Ovary (tissue), 9 donors: ENCODE data around the gene ANKRD6. TPM values are rescaled to one million over a fixed set of nuclear protein-coding genes. Genes with fewer than 3 reads are reported as not detected.

Experiments
- DNase-seq, 5 donors: peaks; one replicate each; pipeline ENCODE4 v3.0.0-alpha.2; 2019 to 2020
- H3K27ac ChIP-seq, 2 donors: fragments of 200-600 bp; one replicate each; pipeline versions ENCODE4 v1.5.1 to v1.8.0; 2019 to 2022
- H3K27me3 ChIP-seq: fragments of 200-600 bp; one replicate; pipeline ENCODE4 v1.8.0; 2022
- H3K36me3 ChIP-seq: fragments of 200-600 bp; sonication (generic); one replicate; pipeline ENCODE4 v1.5.1; 2019
- H3K4me1 ChIP-seq: one replicate; pipeline ENCODE4 v1.8.1; 2013; ENCODE audit warnings: mild to moderate bottlenecking, moderate library complexity; ENCODE audit not compliant: insufficient read depth
- H3K4me3 ChIP-seq: fragments of 200-600 bp; sonication (generic); one replicate; pipeline ENCODE4 v1.5.1; 2017
- H3K9me3 ChIP-seq, 2 donors: fragments of 200-600 bp in 1 of 2; sonication (generic) in 1 of 2; one replicate each; pipeline versions ENCODE4 v1.5.1 to v1.8.1; 2013 to 2019; ENCODE audit warnings: mild to moderate bottlenecking in 1 of 2, moderate library complexity in 1 of 2
- CTCF ChIP-seq, 3 donors: fragments of 450-650 bp in 2 of 3; fragments of 200-600 bp in 1 of 3; IDR thresholded peaks; one replicate each; pipeline versions ENCODE4 v1.5.1 to v1.8.0; 2016 to 2022; ENCODE audit warnings: antibody characterized with exemption in 3 of 3, mild to moderate bottlenecking in 1 of 3
- EP300 ChIP-seq: sonication (generic); formaldehyde crosslinking; IDR thresholded peaks from one replicate; pipeline ENCODE4 v1.6.1; 2017; ENCODE audit warnings: antibody characterized with exemption
- POLR2A ChIP-seq: fragments of 450-650 bp; IDR thresholded peaks from one replicate; pipeline ENCODE4 v1.6.1; 2017; ENCODE audit warnings: antibody characterized with exemption, mild to moderate bottlenecking, moderate library complexity
- WGBS, 3 donors: extraction: QIAGEN DNeasy Blood & Tissue Kit in 1 of 3; methylation state at CpG; one replicate each; pipeline versions ENCODE4 v1.1.5 to v1.1.7; 2013 to 2017; 5-methylcytosine and 5-hydroxymethylcytosine counted together
- intact Hi-C, 4 donors: fragments of 100-400 bp; cut with DNase I; formaldehyde crosslinking; loops; one replicate each; pipeline versions ENCODE4 v1.11.0 to v1.15.1; 2022 to 2023
- polyA plus RNA-seq, 2 donors: library from polyadenylated mRNA; stranded (reverse); fragments of 200-250 nt in 1 of 2; fragments of 350-450 nt in 1 of 2; fragmentation: Illumina TruSeq in 1 of 2; extraction: RNeasy Lipid Tissue Mini Kit (QIAGEN cat#74804) in 1 of 2; gene quantifications; one replicate each; pipeline ENCODE4 v1.2.3, GENCODE V29; 2013 to 2014
- total RNA-seq, 7 donors: library from RNA; depleted of rRNA in 2 of 7; stranded (reverse); fragments of >200 nt in 2 of 7; fragmentation: NEBNext Ultra II Directional in 3 of 7; extraction: Animal tissue kit (Norgen Biotek cat#: 25700) in 3 of 7; gene quantifications; one replicate each; pipeline versions ENCODE4 v1.1.0 to v1.2.4, GENCODE V29; 2016 to 2023
- donor health status: DM: no; HTN: no; CAD: no; lungs with moderate emphysema.
- donor health status: DM: no; HTN: no; CAD: no.
- donor health status: Bipolar disorder and iron deficiency.
- donor health status: DM: yes; HTN: yes; CAD: no.
- donor health status: DM: no; HTN: no; CAD: no.
- donor health status: DM: yes; HTN: yes; CAD: no.

The ANKRD6 gene
- total and polyA plus RNA-seq, 9 donors = 14.7 to 50.1 (median 25.6) TPM

GRCh38 chr6:89581689-89582088 is 148.7 kb downstream of the ANKRD6 start:
- H3K4me3 ChIP-seq = no peak overlapping the region
- no peaks in the 10 kb centered on the region for H3K9me3 ChIP-seq
- H3K36me3 ChIP-seq = no peaks in the 10 kb centered on the region
- intact Hi-C loops = no loop called here
- no peak for DNase-seq
- no peaks in the 10 kb centered on the region for H3K4me1 ChIP-seq
- TF ChIP-seq POLR2A = no peak
- no peak for TF ChIP-seq CTCF (IDR thresholded peaks at IDR 0.05)
- TF ChIP-seq EP300 = no peak
- WGBS, 3 donors = 86 to 88% (median 87%) methylated on average over 4 of the region's 4 CpGs
- H3K27ac ChIP-seq = no peak overlapping the region
- H3K27me3 ChIP-seq = no peaks in the 10 kb centered on the region

GRCh38 chr6:89582669-89583325 is 149.8 kb downstream of the ANKRD6 start:
- no peak overlapping the region for H3K27ac ChIP-seq
- WGBS, 3 donors = 85 to 87% (median 87%) methylated on average over 4 of the region's 4 CpGs
- H3K9me3 ChIP-seq = no peaks in the 10 kb centered on the region
- intact Hi-C loops = no loop called here
- DNase-seq = no peak
- no peaks in the 10 kb centered on the region for H3K27me3 ChIP-seq
- no peak overlapping the region for H3K4me3 ChIP-seq
- TF ChIP-seq EP300 (no peak), POLR2A (no peak), CTCF (IDR thresholded peaks at IDR 0.05) (no peak)
- H3K36me3 ChIP-seq = no peaks in the 10 kb centered on the region
- H3K4me1 ChIP-seq = no peaks in the 10 kb centered on the region

- intact Hi-C loops = no loop called here
- H3K9me3 ChIP-seq = no peaks in the 10 kb centered on the region
These were observed 150.6 kb downstream of the ANKRD6 start for GRCh38 chr6:89583559-89583958.

GRCh38 chr6:89584539-89584938 is 151.6 kb downstream of the ANKRD6 start:
- Histone ChIP-seq H3K36me3 (no peaks in the 10 kb centered on the region), H3K4me3 (no peak overlapping the region), H3K4me1 (no peaks in the 10 kb centered on the region), H3K9me3 (no peaks in the 10 kb centered on the region), H3K27ac (no peak overlapping the region), H3K27me3 (no peaks in the 10 kb centered on the region)
- TF ChIP-seq CTCF (IDR thresholded peaks at IDR 0.05) (no peak), EP300 (no peak), POLR2A (no peak)
- 45 to 70% (median 60%) methylated on average over 3 of the region's 3 CpGs for WGBS, 3 donors
- intact Hi-C loops = no loop called here
- no peak for DNase-seq

More at GRCh38 chr6:89583559-89583958, 150.6 kb downstream of the ANKRD6 start:
- no peaks in the 10 kb centered on the region for H3K27me3 ChIP-seq
- no peak overlapping the region for H3K4me3 ChIP-seq
- WGBS, 3 donors = 86 to 95% (median 92%) methylated on average over 2 of the region's 2 CpGs
- no peak for DNase-seq
- H3K27ac ChIP-seq = no peak overlapping the region
- H3K36me3 ChIP-seq = no peaks in the 10 kb centered on the region
- TF ChIP-seq EP300 (no peak), CTCF (IDR thresholded peaks at IDR 0.05) (no peak), POLR2A (no peak)
- H3K4me1 ChIP-seq = no peaks in the 10 kb centered on the region
